H9 (cell line): Measurements from ENCODE around the gene USP6. TPM values are rescaled to one million over a fixed set of nuclear protein-coding genes. Genes with fewer than 3 reads are reported as not detected.
"Not testable (repeated sequence)": the region's sequence is repeated elsewhere in the genome, so short reads cannot be mapped to it uniquely, and the experiment has no call there.

Experiments used
- DNase-seq: peaks from one replicate; pipeline ENCODE4 v3.0.0-alpha.2; 2017
- H2AFZ ChIP-seq: one replicate; pipeline ENCODE4 v1.6.1; 2013; ENCODE audit warnings: mild to moderate bottlenecking, low read length, control low read depth, moderate library complexity
- H2AK5ac ChIP-seq: 2 replicates; pipeline ENCODE4 v1.6.1; 2013; ENCODE audit warnings: low read length, control low read depth, mixed read lengths; ENCODE audit not compliant: insufficient read length
- H2BK120ac ChIP-seq: one replicate; pipeline ENCODE4 v1.6.1; 2013; ENCODE audit warnings: low read depth, mild to moderate bottlenecking, low read length, control low read depth, inconsistent platforms; ENCODE audit not compliant: poor library complexity, severe bottlenecking
- H2BK12ac ChIP-seq: 2 replicates; pipeline ENCODE4 v1.6.1; 2013; ENCODE audit warnings: low read length, control low read depth, mixed read lengths, low read depth; ENCODE audit not compliant: insufficient read length
- H2BK15ac ChIP-seq: 2 replicates; pipeline ENCODE4 v1.6.1; 2013; ENCODE audit warnings: low read depth, low read length, control low read depth
- H2BK20ac ChIP-seq: one replicate; pipeline ENCODE4 v1.6.1; 2013; ENCODE audit warnings: low read depth, mild to moderate bottlenecking, low read length, control low read depth, inconsistent platforms; ENCODE audit not compliant: poor library complexity, severe bottlenecking
- H2BK5ac ChIP-seq: 2 replicates; pipeline ENCODE4 v1.6.1; 2013; ENCODE audit warnings: low read length, control low read depth, mixed read lengths; ENCODE audit not compliant: insufficient read length
- H3K14ac ChIP-seq: 2 replicates; pipeline ENCODE4 v1.6.1; 2013; ENCODE audit warnings: low read length, control low read depth; ENCODE audit not compliant: insufficient read depth
- H3K18ac ChIP-seq: 2 replicates; pipeline ENCODE4 v1.6.1; 2013; ENCODE audit warnings: low read depth, mild to moderate bottlenecking, mixed read lengths, low read length, control low read depth; ENCODE audit not compliant: insufficient read length
- H3K23ac ChIP-seq: 2 replicates; pipeline ENCODE4 v1.6.1; 2013; ENCODE audit warnings: low read length, control low read depth, mixed read lengths, low read depth; ENCODE audit not compliant: insufficient read length
- H3K23me2 ChIP-seq: 2 replicates; pipeline ENCODE4 v1.6.1; 2013; ENCODE audit warnings: low read depth, mild to moderate bottlenecking, mixed read lengths, low read length, control low read depth; ENCODE audit not compliant: insufficient read length, poor library complexity, severe bottlenecking
- H3K27ac ChIP-seq: 2 replicates; pipeline ENCODE4 v1.5.1; 2013; ENCODE audit warnings: low read length, control low read depth, mixed read lengths, low read depth; ENCODE audit not compliant: insufficient read length
- H3K27me3 ChIP-seq: 2 replicates; pipeline ENCODE4 v1.6.1; 2013; ENCODE audit warnings: low read length, control low read depth, inconsistent platforms; ENCODE audit not compliant: insufficient read depth
- H3K4ac ChIP-seq: 2 replicates; pipeline ENCODE4 v1.6.1; 2013; ENCODE audit warnings: low read depth, mild to moderate bottlenecking, control low read depth, inconsistent platforms, low read length, moderate library complexity
- H3K4me1 ChIP-seq: 2 replicates; pipeline ENCODE4 v1.6.1; 2013; ENCODE audit warnings: low read length, control low read depth, inconsistent platforms; ENCODE audit not compliant: insufficient read depth
- H3K4me2 ChIP-seq: 2 replicates; pipeline ENCODE4 v1.6.1; 2013; ENCODE audit warnings: low read length, control low read depth, mixed read lengths; ENCODE audit not compliant: insufficient read length, insufficient read depth
- H3K56ac ChIP-seq: 2 replicates; pipeline ENCODE4 v1.6.1; 2013; ENCODE audit warnings: low read depth, mild to moderate bottlenecking, mixed read lengths, low read length, control low read depth; ENCODE audit not compliant: insufficient read length
- H3K79me1 ChIP-seq: 2 replicates; pipeline ENCODE4 v1.6.1; 2013; ENCODE audit warnings: low read depth, mild to moderate bottlenecking, moderate library complexity, low read length, control low read depth, inconsistent platforms; ENCODE audit not compliant: insufficient read depth, poor library complexity, severe bottlenecking
- H3K79me2 ChIP-seq: 2 replicates; pipeline ENCODE4 v1.6.1; 2013; ENCODE audit warnings: low read length, control low read depth, inconsistent platforms; ENCODE audit not compliant: insufficient read depth
- H3K9ac ChIP-seq: 2 replicates; pipeline ENCODE4 v1.6.1; 2013; ENCODE audit warnings: low read length, control low read depth, mixed read lengths; ENCODE audit not compliant: insufficient read length; ENCODE audit errors: extremely low read depth
- H3K9me3 ChIP-seq: one replicate; pipeline ENCODE4 v1.6.1; 2013; ENCODE audit warnings: low read depth, low read length, inconsistent platforms; ENCODE audit not compliant: control insufficient read depth
- H3T11ph ChIP-seq: one replicate; pipeline ENCODE4 v1.6.1; 2013; ENCODE audit warnings: mild to moderate bottlenecking, low read length, control low read depth, inconsistent platforms
- H4K20me1 ChIP-seq: one replicate; pipeline ENCODE4 v1.6.1; 2013; ENCODE audit not compliant: control insufficient read depth, insufficient read length, insufficient read depth
- H4K5ac ChIP-seq: 2 replicates; pipeline ENCODE4 v1.6.1; 2013; ENCODE audit warnings: low read depth, mild to moderate bottlenecking, mixed read lengths, low read length, control low read depth; ENCODE audit not compliant: insufficient read length
- H4K8ac ChIP-seq: replicated peaks from 2 replicates; pipeline ENCODE4 v1.6.1; 2013; ENCODE audit warnings: low read length, control low read depth, mixed read lengths, low read depth; ENCODE audit not compliant: insufficient read length
- H4K91ac ChIP-seq: 2 replicates; pipeline ENCODE4 v1.6.1; 2013; ENCODE audit warnings: low read depth, mild to moderate bottlenecking, moderate library complexity, mixed read lengths, low read length, control low read depth; ENCODE audit not compliant: insufficient read length
- H3K27ac Mint-ChIP-seq, 3 experiments: 2 replicates in 2 of 3; 3 replicates in 1 of 3; pipeline ENCODE4 v1.8.0; 2020 to 2021; ENCODE audit warnings: mixed read lengths in 3 of 3, mild to moderate bottlenecking in 1 of 3, moderate library complexity in 1 of 3
- H3K27me3 Mint-ChIP-seq: 2 replicates; pipeline ENCODE4 v1.8.0; 2021; ENCODE audit warnings: low read depth, mild to moderate bottlenecking, moderate library complexity, mixed read lengths
- H3K36me3 Mint-ChIP-seq, 3 experiments: 2 replicates in 2 of 3; 3 replicates in 1 of 3; pipeline ENCODE4 v1.8.0; 2020 to 2021; ENCODE audit warnings: low read depth in 3 of 3, mixed read lengths in 3 of 3; ENCODE audit not compliant: insufficient read depth in 1 of 3
- H3K4me1 Mint-ChIP-seq, 2 experiments: 2 replicates each; pipeline ENCODE4 v1.8.0; 2020; ENCODE audit warnings: mixed read lengths in 2 of 2
- H3K4me3 Mint-ChIP-seq, 2 experiments: 2 replicates in 1 of 2; 3 replicates in 1 of 2; pipeline ENCODE4 v1.8.0; 2020 to 2021; ENCODE audit warnings: mild to moderate bottlenecking in 2 of 2, mixed read lengths in 2 of 2, moderate library complexity in 1 of 2
- H3K9me3 Mint-ChIP-seq, 2 experiments: 2 replicates in 1 of 2; 3 replicates in 1 of 2; pipeline ENCODE4 v1.8.0; 2020; ENCODE audit warnings: mild to moderate bottlenecking in 2 of 2, mixed read lengths in 2 of 2, moderate library complexity in 1 of 2
- WGBS: extraction: QIAGEN DNeasy Blood & Tissue Kit; methylation state at CpG from one replicate; pipeline ENCODE4 v1.1.7; 2013; ENCODE audit warnings: missing lambda C conversion rate, low lambda C conversion rate, mixed read lengths; ENCODE audit not compliant: insufficient read length; ENCODE audit errors: extremely low coverage; 5-methylcytosine and 5-hydroxymethylcytosine counted together
- total RNA-seq: library from RNA; stranded (reverse); gene quantifications from 2 replicates; pipeline ENCODE4 v1.2.1, GENCODE V29; 2021

USP6 gene
- total RNA-seq, 1 experiment from 2014 or later, result 0.17 TPM

DNA sequence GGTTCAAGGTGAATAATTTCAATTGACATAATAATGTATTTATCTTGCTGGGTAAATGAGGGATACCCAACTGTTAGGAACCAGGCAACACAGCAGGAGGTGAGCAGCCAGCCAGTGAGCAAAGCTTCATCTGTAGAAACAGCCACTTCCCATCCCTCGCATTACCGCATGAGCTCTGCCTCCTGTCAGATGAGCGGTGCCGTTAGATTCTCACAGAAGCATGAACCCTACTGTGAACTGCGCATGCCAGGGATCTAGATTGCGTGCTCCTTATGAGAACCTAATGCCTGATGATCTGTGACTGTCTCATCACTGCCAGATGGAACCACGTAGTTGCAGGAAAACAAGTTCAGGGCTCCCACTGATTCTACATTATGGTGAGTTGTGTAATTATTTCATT is 9.1 kb downstream of the USP6 start:
- H2BK12ac ChIP-seq, H3K4me1 Mint-ChIP-seq, H3K79me2 ChIP-seq, H3K27ac ChIP-seq, H4K8ac ChIP-seq, DNase-seq, H2BK15ac ChIP-seq, H3K4ac ChIP-seq, H2AK5ac ChIP-seq, H4K20me1 ChIP-seq, H3K27ac Mint-ChIP-seq, H2BK20ac ChIP-seq, H3K23ac ChIP-seq, H3K14ac ChIP-seq, H3K18ac ChIP-seq, H3K56ac ChIP-seq, H3K4me2 ChIP-seq, H3K36me3 Mint-ChIP-seq, H3T11ph ChIP-seq, H3K27me3 ChIP-seq, H4K5ac ChIP-seq, H3K79me1 ChIP-seq, H3K23me2 ChIP-seq, H3K9me3 Mint-ChIP-seq, H2BK120ac ChIP-seq, H3K4me1 ChIP-seq, H2BK5ac ChIP-seq, H2AFZ ChIP-seq, H3K9ac ChIP-seq, H4K91ac ChIP-seq, H3K4me3 Mint-ChIP-seq, H3K9me3 ChIP-seq: not testable (repeated sequence)
- WGBS, result no CpG with 5 or more reads among the region's 7 CpGs
- H3K27me3 Mint-ChIP-seq, result peaks cover 55% of the 10 kb centered on the region
